ENCODE measurements around the gene CLEC4D. TPM values are rescaled to one million over a fixed set of nuclear protein-coding genes. Genes with fewer than 3 reads are reported as not detected.

Gene CLEC4D
- total RNA-seq, 1 experiment from 2014 or later = 0.42 TPM

DNA sequence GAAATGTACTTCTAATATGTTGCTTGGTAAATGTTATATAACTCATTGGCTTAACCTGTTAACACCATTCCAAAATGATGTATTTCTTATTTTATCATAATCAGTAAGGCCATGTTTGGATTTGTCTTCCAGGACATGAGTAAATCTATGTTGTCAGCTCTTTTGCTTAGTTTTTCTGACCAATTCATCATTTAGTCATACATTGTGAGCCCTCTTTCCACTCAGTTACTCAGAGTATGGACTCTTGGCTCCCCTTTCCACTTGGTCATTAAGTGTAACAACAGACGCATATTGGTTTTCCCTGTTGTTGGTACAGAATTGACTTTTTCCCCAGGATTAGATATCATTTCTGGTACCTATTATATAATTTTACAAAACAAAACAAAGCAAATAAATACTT, 9.0 kb upstream of the CLEC4D start:
- no peak overlapping the region for H3K27ac Mint-ChIP-seq
- no CpG with 5 or more reads among the region's 1 CpG for WGBS (ENCODE audit: extremely low coverage, insufficient read length, low lambda C conversion rate)

More for the DNA sequence above, 9.0 kb upstream of the CLEC4D start:
- H4K8ac ChIP-seq (replicated peaks; ENCODE audit: insufficient read length, low read depth, low read length) = no peak overlapping the region
- peaks cover 4% of the 10 kb centered on the region; the same call in 1 of the 2 replicates for H3K4me1 ChIP-seq (ENCODE audit: insufficient read depth, low read length)
- Mint-ChIP-seq H3K9me3 (no peaks in the 10 kb centered on the region; a peak in 1 of 5 replicates), H3K36me3 (ENCODE audit: insufficient read depth in 1 of 3, low read depth in 3 of 3) (no peaks in the 10 kb centered on the region), H3K4me3 (no peak overlapping the region), H3K27me3 (ENCODE audit: low read depth) (no peaks in the 10 kb centered on the region), H3K4me1 (peaks cover 22 to 29% of the 10 kb centered on the region in 2 experiments)
- no peaks in the 10 kb centered on the region for H3K27me3 ChIP-seq (ENCODE audit: insufficient read depth, low read length)
- H2BK120ac ChIP-seq (ENCODE audit: low read depth, low read length, poor library complexity, severe bottlenecking) = no peak overlapping the region
- no peaks in the 10 kb centered on the region for H3K79me1 ChIP-seq (ENCODE audit: insufficient read depth, low read depth, low read length, poor library complexity, severe bottlenecking)
- no peak overlapping the region for H2AK5ac ChIP-seq (ENCODE audit: insufficient read length, low read length)
- TF ChIP-seq CTCF (conservative IDR thresholded peaks at IDR 0.05) = no peak
- no peak overlapping the region for H2BK12ac ChIP-seq (ENCODE audit: insufficient read length, low read depth, low read length)
- no peak for DNase-seq
- H3K27ac ChIP-seq (ENCODE audit: insufficient read length, low read depth, low read length) = no peak overlapping the region
- no peak overlapping the region for H3K4me2 ChIP-seq (ENCODE audit: insufficient read depth, insufficient read length, low read length)
- no peak overlapping the region for H2AFZ ChIP-seq (ENCODE audit: low read length)
- no peak overlapping the region for H2BK15ac ChIP-seq (ENCODE audit: low read depth, low read length)
- H3K14ac ChIP-seq (ENCODE audit: insufficient read depth, low read length) = no peak overlapping the region
- no peak overlapping the region for H3K9ac ChIP-seq (ENCODE audit: extremely low read depth, insufficient read length, low read length)
- no peak overlapping the region for H3K23ac ChIP-seq (ENCODE audit: insufficient read length, low read depth, low read length)
- no peak overlapping the region for H4K5ac ChIP-seq (ENCODE audit: insufficient read length, low read depth, low read length)
- no peaks in the 10 kb centered on the region for H3K79me2 ChIP-seq (ENCODE audit: insufficient read depth, low read length)
- no peaks in the 10 kb centered on the region for H3K9me3 ChIP-seq (ENCODE audit: control insufficient read depth, low read depth, low read length)
- no peaks in the 10 kb centered on the region for H4K20me1 ChIP-seq (ENCODE audit: control insufficient read depth, insufficient read depth, insufficient read length)
- H2BK20ac ChIP-seq (ENCODE audit: low read depth, low read length, poor library complexity, severe bottlenecking) = no peak overlapping the region
- H3K18ac ChIP-seq (ENCODE audit: insufficient read length, low read depth, low read length) = no peak overlapping the region
- no peak overlapping the region for H2BK5ac ChIP-seq (ENCODE audit: insufficient read length, low read length)
- no peak overlapping the region for H3T11ph ChIP-seq (ENCODE audit: low read length)
- no peak overlapping the region for H3K4ac ChIP-seq (ENCODE audit: low read depth, low read length)
- H3K23me2 ChIP-seq (ENCODE audit: insufficient read length, low read depth, low read length, poor library complexity, severe bottlenecking) = no peaks in the 10 kb centered on the region
- no peak overlapping the region for H3K56ac ChIP-seq (ENCODE audit: insufficient read length, low read depth, low read length)
- H4K91ac ChIP-seq (ENCODE audit: insufficient read length, low read depth, low read length) = no peak overlapping the region
